Measurements from ENCODE around the gene ASCC3.

DNA sequence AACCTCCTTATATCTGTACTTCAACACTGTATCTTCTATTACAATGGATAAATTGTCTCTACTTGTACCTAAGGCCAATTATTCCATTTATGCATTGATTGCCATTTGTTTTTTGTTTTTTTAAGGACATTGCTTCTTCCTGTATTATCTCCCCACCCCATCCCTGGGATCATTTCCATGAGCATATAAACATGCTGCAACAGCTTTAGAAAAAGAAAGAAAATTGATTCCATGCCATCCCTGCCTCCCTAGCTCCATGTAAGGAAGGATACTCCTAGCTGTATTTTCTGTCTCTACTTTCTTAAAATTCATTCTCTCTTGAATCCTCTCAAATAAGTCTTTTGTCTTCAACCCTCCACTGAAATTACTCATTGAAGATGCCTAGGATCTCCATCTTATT, 314.6 kb downstream of the ASCC3 start:
- TF ChIP-seq YY1 (IDR thresholded peaks at IDR 0.05; ENCODE audit: insufficient read depth, insufficient read length) (no peak), ZNF274 (IDR thresholded peaks at IDR 0.05; ENCODE audit: low read depth, low read length) (no peak)
